ENCODE results near the gene PPP1R11.
"Not testable (repeated sequence)": the region's sequence is repeated elsewhere in the genome, so short reads cannot be mapped to it uniquely, and the experiment has no call there.

PPP1R11 gene, protein sequence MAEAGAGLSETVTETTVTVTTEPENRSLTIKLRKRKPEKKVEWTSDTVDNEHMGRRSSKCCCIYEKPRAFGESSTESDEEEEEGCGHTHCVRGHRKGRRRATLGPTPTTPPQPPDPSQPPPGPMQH

DNA sequence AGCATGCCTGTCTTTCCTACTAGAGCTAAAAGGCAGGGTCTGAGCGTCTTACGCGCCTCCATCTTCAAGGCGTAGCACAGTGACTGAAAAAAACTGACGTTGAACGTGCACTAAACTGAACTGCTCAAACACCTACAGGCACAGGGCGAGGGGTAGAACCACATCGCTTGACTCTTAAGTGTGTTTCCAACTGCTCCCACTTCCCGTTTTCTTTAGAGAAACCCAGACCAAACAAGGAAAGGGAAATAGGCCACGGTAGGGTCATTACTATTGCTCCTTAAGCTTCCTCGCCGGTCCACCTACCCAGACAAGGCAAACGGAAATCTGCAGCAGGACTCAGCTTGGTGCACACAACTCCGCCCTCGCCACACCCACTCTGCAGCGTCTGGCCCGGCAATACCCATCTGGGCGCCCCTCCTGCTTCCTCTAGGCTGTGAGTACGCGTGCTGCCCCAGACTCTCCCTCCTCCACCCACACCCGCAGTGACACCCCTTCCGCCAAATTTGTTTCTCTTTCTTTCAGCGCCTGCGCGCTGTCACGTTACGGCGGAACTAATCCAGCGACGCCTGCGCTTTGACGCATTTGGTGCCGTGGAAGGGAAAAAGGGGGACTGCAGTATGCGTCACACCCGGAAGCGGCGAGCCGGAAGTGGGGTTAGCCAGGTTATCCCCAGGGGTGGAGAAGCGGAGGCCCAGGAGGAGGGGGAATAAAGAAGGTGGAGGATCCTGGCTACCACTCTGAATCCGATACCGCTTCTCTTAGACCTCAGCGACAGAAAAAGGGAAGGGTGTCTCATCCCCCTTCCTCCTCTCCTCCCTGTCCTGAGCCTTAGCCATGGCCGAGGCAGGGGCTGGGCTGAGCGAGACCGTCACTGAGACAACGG lies at the start of gene PPP1R11:
TSS of gene PPP1R11 (plus strand) at position 622 of the 883 bp plus-strand sequence. CDS start at position 835, 213 bp downstream.
- peak; percentile 96 for DNase-seq (ENCODE audit: low read depth)

DNA sequence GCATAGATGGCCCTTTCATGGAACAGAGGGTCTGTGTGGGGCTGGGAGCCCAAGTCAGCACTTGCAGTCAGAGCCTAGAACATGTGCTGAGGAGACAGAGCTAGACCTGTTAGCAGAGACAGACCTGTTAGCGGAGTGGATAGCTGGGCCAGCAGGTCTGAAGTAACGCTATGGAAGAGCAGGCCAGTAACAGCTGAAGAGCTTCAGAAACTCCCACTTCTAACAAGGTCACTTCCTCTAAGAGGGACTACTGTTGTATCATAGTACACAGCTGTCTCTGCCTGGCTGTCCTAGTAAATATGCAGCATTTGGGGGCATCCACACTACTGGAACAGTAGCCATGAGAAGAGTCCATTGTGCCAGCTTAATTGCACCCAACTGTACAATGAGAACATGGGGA lies 47.2 kb upstream of the PPP1R11 start:
- no peak for DNase-seq (ENCODE audit: low read depth)

DNA sequence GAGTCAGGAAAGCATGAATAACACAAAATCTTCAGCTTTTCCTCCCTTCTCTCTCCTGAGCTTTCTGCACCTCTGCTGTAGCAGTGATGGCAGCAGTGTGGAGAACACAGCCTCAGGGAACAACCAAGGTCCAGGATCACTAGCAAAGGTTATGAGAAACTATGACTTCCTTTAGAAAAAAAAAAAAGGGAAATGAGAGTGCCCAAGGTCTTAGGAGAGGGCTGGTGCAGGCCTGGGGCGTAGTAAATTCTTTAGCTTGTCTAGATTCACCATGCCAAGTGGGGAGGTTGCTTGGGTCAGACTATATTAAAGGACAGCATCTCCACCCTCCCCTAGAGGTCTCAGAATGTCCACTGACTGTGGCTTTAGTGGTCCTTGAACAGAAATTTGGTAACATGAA lies 46.4 kb upstream of the PPP1R11 start:
- no peak for DNase-seq (ENCODE audit: low read depth)

DNA sequence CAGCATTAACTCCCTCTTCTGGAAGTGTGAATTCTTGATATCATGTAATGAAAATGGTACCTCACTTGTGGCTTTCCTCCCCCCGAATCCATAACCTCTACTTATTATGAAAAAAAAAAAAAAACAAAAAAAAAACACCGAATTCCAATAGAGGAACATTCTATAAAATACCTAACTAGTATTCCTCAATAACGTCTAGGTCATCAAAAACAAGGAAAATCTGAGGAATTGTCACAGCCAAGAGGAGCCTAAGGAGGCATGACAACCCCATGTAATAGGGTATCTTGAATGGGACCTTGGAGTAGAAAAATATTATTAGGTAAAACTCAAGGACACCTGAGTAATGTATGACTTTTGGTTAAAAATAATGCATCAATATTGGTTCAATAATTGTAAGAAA lies 44.8 kb upstream of the PPP1R11 start:
- DNase-seq (ENCODE audit: low read depth): no peak

DNA sequence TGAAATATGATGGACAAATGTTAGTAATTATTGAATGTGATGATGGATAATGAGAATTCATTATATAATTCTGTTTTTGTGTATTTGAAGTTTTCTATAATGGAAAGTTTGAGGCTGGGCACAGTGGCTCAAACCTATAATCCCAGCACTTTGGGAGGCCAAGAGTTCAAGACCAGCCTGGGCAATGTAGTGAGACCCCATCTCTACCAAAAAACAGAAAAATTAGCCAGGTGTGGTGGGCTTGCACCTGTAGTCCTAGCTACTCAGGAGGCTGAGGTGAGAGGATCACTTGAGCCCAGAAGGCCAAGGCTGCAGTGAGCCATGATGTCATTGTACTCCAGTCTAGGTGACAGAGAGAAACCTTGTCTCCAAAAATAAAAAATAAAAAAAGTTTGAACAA lies 44.3 kb upstream of the PPP1R11 start:
- DNase-seq (ENCODE audit: low read depth): not testable (repeated sequence)

DNA sequence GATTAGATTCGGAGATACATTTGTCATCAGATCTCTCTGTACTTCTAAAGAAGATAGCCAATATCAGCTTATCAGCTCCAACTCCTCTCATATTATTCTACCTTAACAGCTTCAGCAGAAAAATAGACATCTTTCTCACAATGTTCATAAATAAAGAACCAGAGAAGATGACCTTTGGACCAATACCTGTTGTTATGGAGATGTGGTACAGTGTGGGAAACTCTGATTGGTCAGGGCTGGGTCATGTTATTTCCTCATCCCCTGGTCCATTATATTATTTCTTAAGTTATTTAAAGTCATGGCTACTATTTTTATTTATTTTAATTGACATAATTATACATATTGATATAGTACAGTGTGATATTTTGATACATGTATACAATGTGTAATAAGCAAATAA lies 41.8 kb upstream of the PPP1R11 start:
- DNase-seq (ENCODE audit: low read depth): no peak

DNA sequence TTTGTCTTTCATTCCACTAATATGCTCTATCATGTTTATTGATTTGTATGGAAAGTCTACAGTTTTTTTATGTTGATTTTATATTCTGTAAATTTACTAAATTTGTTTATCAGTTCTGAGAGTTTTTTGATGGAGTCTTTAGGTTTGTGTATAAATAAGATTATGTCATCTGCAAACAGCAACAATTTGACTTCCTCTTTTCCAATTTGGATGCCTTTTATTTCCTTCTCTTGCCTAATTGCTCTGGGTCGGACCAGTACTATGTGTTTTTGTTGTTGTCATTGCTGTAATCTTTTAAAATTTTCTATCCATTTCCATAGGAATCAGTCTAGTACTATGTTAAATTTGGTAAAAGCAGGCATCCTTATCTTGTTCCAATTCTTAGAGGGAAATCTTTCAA lies 37.4 kb upstream of the PPP1R11 start:
- no peak for DNase-seq (ENCODE audit: low read depth)

DNA sequence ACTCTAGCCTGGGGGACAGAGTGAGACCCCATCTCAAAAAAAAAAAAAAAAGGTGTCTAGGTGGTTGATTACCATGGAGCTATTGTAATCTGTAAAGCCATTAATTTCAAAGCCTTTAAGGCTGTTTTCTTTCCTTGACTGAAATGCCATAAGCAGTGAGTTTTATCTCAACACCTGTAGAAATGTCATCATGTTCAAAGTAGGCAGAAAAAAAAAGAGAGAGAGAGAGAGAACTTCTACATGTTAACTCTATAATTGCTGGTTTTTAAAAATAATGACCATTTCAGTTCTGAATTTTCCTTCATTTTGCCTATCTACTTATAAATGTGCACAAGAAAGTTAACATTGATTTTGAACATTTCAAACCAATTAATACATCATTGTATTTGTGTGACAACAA lies 35.6 kb upstream of the PPP1R11 start:
- no peak for DNase-seq (ENCODE audit: low read depth)

DNA sequence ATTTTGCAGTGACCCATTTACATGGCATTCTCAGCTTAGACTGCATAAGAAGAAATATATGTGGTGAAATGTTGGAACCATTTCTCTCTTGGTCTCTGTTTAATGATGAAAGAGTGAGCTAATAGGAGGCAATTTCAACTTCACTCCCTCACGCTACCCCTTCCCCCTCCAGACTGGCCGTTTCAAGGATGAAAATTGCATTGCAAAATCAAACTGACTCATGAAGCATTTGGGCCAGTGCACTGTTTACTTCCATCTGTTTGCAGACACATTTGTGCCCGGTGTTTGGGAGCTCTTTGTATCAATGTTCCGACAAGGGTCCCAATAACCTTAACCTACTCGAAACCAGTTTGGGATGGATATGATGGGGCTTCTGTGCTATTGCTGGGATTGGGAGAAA lies 33.6 kb upstream of the PPP1R11 start:
- DNase-seq (ENCODE audit: low read depth): not testable (repeated sequence)

DNA sequence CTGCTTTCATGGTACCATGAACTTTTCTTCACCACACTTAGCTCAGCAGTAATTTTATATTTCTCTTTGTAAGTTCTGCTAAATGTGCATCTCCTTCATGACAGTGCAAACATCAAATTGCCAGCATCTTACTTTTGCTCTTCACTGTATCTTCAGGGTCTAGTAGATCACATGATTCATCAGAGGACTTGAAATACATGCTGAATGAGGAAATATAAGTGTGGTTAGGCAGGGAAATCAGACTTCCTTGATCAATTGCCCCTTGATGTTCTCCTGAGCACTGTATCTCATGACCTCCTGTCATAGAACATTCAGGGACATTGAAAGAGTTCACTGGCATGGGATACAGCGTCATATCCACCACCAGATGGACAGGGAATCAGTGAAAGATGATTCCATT lies 31.2 kb upstream of the PPP1R11 start:
- DNase-seq (ENCODE audit: low read depth): no peak

DNA sequence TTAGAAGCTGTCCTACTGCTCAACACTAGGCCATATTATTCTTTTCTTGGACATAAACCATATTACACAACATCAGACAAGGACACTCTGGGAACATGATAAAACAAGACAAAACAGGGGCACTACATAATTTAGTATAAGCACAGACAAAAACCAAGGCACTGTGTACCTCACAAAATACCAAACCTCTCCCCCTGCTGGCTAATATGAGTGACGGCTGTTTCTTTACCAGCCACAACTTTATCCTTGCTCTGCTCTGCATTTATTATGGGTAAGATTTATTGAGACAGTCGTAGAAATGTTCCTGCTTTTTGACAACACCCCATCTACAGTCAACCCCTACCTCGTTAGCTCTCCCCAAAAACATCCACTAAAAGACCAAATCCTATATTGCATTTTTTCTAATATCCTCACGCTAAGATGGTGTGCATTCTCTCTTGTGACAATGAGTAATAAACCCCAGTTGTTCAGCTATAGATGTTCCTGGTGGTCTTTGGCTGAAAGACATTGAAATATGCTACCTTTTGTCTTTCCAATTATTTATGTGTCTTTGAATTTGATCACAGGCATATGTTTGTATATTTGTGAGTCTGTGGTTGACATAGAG lies 29.7 kb upstream of the PPP1R11 start:
- DNase-seq (ENCODE audit: low read depth): no peak

DNA sequence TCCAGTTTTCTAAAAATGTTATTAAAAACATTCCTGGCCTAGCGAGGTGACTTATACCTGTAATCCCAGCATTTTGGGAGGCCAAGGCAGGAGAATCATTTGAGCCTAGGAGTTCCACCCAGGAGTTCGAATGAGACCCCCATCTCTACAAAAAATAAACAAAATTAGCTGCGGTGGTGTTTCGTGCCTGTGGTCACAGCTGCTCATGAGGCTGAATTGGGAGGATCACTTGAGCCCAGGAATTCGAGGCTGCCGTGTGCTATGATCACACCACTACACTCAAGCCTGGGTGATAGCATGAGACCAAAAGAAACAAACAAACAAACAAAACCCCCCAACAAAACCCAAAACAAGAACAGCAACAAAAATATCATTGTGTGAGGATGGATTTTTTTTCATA lies 25.8 kb upstream of the PPP1R11 start:
- DNase-seq (ENCODE audit: low read depth): no peak

DNA sequence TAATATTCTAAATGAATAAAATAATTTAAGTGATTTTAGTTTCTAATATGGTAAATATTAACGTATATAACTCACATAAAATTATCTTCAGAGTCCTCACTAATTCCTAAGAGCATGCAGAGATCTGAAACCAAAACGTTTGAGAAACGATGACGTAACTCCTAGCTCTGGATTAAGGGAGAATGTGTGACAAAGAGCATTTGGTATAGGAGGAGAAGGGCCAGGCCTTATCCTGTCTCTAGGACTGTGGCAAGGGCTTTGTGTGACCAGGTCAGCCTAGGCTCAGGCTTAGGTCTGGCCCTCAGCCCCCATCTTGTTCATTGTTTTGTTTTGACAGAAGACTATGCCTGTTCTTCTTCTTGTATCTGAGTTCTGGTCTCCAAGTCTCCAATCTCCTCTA lies 25.2 kb upstream of the PPP1R11 start:
- no peak for DNase-seq (ENCODE audit: low read depth)

DNA sequence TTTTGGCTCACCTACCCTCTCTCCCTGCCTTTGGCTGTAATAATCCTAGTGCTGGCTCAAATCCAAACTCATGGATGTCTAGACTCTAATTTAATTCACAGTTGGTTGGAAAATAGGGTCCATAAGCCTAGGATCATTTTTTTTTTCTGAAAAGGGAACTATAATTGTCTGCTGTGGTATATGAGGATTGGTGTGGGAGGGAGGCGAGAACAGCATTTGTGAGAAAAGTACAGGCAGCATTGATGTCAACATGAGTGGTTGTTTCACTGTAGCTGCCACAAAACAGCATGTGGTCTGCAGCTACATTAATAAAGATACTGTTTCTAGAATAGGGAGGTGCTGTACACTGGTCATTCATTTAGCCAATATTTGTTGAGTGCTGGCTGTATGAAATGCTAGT lies 24.5 kb upstream of the PPP1R11 start:
- DNase-seq (ENCODE audit: low read depth): no peak

DNA sequence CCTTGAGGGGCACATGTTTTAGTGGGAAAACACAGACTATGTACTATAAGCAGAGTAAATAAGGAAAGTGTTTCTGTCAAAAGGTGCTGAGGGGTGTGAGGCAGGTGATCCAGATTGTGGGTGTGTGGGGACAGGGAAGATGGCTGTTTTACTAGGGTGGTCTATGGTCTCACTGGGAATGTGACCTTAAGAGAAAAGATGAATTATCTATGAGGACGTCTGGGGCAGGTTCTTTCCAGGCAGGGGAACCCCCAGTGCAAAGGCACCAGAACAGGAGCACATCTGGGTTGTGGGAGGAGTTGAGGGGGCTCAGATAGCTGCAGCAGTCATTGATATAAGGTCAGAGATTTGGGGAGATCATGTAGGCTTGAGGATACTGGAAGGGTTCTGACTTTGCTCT lies 24.1 kb upstream of the PPP1R11 start:
- DNase-seq (ENCODE audit: low read depth): no peak

DNA sequence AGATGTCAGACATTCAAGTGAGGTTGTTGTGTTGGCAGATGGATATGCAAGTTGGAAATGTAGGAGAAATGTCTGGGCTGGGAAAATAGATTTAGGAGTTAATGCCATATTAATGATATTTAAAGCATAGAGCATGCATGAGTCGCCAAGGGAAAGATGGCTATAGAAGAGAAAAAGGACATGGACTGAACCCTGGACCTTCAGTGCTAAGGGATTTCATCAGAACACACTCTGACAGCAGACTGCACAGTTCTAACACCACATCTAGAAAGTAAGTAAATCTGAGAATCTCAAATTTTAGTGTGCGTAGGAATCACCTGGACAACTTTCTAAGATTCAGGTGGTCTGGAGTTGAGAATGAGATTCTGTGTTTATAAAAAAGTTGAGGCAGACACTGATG lies 23.3 kb upstream of the PPP1R11 start:
- no peak for DNase-seq (ENCODE audit: low read depth)

DNA sequence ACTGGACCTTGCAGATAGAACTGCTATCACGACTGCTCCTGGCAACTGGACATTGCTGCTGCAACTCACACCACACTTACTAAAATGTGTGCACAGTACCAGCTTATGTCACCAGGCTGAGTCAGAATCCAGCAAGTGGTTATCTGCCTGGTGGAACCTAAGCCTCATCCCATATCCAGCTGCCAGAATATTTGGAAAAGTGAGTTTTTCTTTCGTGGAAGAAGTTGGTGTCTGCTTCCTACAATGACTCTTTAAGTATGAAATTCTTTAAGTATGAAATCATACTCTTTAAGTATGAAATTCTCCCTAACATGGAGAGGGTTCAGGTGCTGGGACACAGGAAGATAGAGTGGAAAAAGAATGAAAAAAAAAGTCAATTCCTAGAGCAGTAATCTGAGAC lies 22.4 kb upstream of the PPP1R11 start:
- no peak for DNase-seq (ENCODE audit: low read depth)

DNA sequence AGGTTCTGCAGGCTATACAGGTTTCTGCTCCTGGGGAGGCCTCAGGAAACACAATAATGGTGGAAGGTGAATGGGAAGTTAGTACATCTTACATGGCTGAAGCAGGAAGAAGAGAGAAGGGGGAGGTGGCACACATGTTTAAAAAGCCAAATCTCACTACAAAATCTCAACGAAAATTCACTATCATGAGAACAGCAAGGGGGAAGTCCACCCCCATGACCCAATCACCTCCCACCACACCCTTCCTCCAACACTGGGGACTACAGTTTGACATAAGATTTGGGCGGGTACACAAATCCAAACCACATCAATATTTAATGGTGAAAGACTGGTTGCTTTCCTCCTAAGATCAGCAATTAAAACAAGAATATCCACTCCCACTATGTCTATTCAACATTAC lies 19.8 kb upstream of the PPP1R11 start:
- no peak for DNase-seq (ENCODE audit: low read depth)

DNA sequence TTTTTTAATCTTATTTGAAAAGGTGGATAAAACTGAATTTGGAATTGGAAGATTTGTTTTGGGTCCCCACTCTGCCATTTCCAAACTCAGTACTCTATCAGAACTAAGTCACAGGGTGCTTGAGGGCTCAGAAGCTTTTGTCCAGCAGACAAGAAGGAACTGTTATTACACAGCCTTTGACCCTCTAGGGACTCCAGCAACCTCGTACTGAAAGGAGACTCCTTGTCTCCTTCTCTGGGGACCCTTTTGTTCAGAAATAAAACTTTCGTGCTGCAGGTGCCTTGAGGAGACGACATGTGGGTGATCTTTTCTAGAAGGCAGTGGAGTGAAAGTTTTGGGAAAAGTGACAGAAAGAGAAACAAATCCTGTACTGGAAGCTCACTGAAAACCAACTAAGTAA lies 13.3 kb upstream of the PPP1R11 start:
- no peak for DNase-seq (ENCODE audit: low read depth)

DNA sequence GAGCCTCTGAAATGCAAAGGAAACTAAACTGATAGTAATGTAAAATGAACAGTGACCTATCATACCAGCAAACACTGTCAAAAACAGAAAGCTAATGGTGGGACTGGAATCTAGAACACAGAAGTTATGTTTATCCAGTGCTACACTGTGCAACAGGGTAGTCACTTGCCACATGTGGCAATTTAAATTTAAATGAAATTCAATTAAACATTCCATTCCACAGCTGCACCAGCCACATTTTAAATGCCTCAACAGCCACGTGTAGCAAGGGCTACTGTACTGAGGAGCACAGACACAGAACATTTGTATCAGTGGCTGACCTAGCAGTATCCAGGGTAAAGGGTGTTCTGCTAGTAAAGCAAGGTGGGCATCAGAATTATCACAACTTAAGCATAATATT lies 11.5 kb upstream of the PPP1R11 start:
- DNase-seq (ENCODE audit: low read depth): no peak

DNA sequence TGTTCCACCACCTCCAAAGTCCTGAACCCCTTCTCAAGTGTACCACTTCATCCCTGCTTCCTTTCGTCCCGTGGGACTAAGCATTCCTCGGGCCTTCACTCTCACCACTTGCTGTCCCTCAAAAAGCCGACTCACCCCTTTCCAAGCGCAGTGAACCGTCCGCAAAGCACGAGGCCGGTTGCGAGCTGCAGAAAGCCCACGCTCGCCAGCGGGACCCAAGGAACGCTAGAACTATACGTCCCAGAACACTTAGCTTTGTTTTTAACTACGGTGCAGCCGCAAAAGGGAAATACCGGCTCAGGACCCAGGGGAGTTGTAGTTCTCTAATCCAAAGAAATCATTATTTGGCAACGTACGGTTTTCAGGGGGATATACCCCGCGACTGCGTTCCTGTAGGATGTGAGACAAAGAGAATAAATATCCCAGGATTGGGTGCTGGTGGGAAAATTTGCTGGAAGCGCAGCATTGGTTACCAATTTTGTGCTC lies 6.3 kb upstream of the PPP1R11 start:
- no peak for DNase-seq (ENCODE audit: low read depth)

DNA sequence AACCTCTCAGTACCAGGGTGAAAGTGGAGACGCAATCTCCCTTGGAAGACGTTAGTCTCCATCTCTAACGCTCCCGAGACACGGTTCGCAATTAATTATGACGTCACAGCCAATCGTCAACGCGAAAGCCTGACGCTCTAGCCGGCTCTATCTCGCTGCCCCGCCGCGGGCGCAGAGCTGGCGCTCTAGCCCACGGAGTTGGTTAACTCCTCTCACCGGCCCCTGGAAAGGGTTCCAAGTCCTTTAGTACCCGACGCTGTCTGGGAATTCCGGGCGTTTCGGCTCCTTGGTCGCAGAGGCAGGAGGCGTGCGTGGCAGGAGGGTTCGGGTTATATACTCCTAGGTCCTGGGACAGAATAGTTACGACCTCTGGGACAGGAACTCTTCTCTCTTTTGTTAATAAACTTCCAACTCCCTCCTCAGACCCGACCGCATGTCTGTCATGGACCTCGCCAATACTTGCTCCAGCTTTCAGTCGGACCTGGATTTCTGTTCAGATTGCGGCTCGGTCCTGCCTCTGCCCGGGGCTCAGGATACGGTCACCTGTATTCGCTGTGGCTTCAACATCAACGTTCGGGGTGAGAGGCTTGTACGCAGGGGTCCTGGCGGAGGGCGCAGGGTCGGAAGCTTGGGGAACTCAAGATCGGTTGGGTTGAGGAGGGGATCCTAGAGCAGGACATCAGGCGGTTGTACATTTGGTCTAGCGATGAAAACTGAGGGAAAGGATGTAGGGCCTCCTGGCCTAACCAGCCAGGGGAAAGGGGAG lies 5.7 kb upstream of the PPP1R11 start, which contains the start of gene POLR1H:
TSS of gene POLR1H (plus strand) at position 174 of the 766 bp plus-strand sequence. CDS start at position 434, 260 bp downstream.
- DNase-seq (ENCODE audit: low read depth): peak; percentile 74

Data from stimulated activated CD8-positive, alpha-beta memory T cell treated with anti-CD3 and anti-CD28 coated beads, Interleukin-15, amount 100 ng/mL, for 1 hour (primary cell).